ACC112 (cell line): ENCODE results near the gene CAPN11.

ENCODE experiments used
- H2AFZ ChIP-seq: fragments of 200-600 bp; sonication (generic); one replicate; pipeline ENCODE4 v1.6.0; 2017; ENCODE audit warnings: antibody characterized with exemption, low read length; ENCODE audit not compliant: unreplicated experiment
- H3K27ac ChIP-seq: fragments of 200-600 bp; sonication (generic); 2 replicates; pipeline ENCODE4 v1.5.1; 2014; ENCODE audit warnings: low read depth, mild to moderate bottlenecking, antibody characterized with exemption, low read length, moderate library complexity
- H3K27me3 ChIP-seq: fragments of 200-600 bp; sonication (generic); 2 replicates; pipeline ENCODE4 v1.6.1; 2014; ENCODE audit warnings: mild to moderate bottlenecking, antibody characterized with exemption, low read length, moderate library complexity, mixed read lengths; ENCODE audit not compliant: insufficient read depth
- H3K36me3 ChIP-seq: fragments of 200-600 bp; sonication (generic); 2 replicates; pipeline ENCODE4 v1.6.1; 2016; ENCODE audit warnings: mild to moderate bottlenecking, antibody characterized with exemption, low read length, moderate library complexity, mixed read lengths; ENCODE audit not compliant: insufficient read depth
- H3K4me1 ChIP-seq: fragments of 200-600 bp; sonication (generic); one replicate; pipeline ENCODE4 v1.6.1; 2016; ENCODE audit warnings: low read length, mixed read lengths; ENCODE audit not compliant: insufficient read depth, unreplicated experiment, control insufficient read depth
- H3K4me3 ChIP-seq: fragments of 200-600 bp; sonication (generic); 2 replicates; pipeline ENCODE4 v1.5.1; 2014; ENCODE audit warnings: mild to moderate bottlenecking, low read depth, low read length
- H3K79me2 ChIP-seq: fragments of 200-600 bp; sonication (generic); one replicate; pipeline ENCODE4 v1.6.0; 2016; ENCODE audit warnings: low read length; ENCODE audit not compliant: control insufficient read depth, unreplicated experiment, insufficient read depth

The CAPN11 gene

DNA sequence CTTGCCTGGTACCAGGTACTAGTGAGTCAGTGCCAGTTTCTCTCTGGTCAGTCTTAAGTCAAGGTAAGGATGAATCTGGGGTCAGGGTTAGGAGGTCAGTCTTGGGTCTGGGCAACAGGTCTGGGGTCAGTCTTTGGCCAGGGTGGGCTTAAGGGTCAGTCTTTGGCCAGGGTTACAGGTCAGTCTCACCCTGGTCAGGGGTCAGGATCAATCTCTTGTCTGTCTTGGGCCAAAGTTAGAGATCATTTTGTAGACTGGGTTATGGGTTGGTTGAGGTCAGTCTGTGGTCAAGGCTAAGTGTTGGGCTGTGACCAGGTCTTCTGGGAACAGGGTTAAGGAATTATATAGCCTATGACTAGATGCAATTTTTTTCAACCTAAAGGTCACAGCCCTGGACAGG, 12.8 kb upstream of the CAPN11 start:
- Histone ChIP-seq H3K36me3 (peaks cover 6% of the 10 kb centered on the region; the same call in 1 of the 2 replicates), H2AFZ (no peak overlapping the region), H3K79me2 (no peaks in the 10 kb centered on the region), H3K27me3 (no peaks in the 10 kb centered on the region), H3K27ac (no peak overlapping the region), H3K4me3 (no peak overlapping the region), H3K4me1 (no peaks in the 10 kb centered on the region)

DNA sequence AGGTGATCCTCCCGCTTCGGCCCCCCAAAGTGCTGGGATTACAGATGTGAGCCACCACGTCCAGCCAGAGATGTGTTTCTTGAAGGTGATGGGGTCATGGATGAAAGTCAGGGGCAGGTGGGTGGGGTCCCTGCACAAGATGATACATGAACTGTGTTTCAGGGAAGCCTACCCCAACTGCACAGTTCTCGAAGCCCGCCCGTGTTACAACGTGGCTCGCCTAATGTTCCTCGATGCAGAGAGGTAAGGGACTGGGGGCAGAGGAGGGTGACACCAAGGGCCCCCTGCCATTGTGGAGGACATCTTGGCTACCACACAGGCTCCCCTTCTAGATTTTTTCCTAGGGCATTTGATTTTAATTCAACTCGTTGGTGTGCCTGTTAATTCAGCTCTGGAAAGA, 11.9 kb upstream of the CAPN11 start:
- no peaks in the 10 kb centered on the region for H3K79me2 ChIP-seq
- no peak overlapping the region for H3K27ac ChIP-seq
- H3K36me3 ChIP-seq = peaks cover 6% of the 10 kb centered on the region; the same call in 1 of the 2 replicates
- H3K4me3 ChIP-seq = no peak overlapping the region
- no peak overlapping the region for H2AFZ ChIP-seq
- no peaks in the 10 kb centered on the region for H3K27me3 ChIP-seq
- no peaks in the 10 kb centered on the region for H3K4me1 ChIP-seq

DNA sequence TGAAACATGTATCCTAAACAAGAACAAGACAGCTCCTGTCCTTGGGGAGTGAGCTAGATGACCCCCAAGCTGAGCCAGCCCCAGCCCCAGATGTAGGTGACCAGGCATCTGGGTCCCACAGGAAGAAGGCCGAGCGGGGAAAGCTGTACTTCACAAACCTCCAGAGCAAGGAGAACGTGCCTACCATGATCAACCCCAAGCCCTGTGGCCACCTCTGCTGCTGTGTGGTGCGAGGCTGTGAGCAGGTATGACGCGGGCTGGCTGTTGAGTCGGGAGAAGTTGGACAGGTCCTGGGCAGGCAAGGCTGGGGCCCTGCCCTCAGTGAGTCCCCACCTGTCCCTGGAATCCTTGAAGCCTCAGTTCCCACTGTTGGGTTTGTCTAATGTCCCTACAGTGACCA, 11.4 kb upstream of the CAPN11 start:
- H3K4me3 ChIP-seq = no peak overlapping the region

DNA sequence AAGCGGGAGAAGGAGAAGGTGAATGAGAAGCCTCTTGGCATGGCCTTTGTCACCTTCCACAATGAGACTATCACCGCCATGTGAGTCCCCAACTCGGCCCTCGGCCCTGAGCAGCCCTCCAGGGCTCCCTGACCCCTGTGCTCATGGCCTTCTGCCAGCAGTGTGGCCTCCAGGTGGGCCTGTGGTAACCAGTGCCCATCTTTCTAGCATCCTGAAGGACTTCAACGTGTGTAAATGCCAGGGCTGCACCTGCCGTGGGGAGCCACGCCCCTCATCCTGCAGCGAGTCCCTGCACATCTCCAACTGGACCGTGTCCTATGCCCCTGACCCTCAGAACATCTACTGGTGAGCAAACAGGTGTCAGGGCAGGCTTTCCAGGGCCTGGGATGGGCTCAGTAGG, 10.3 kb upstream of the CAPN11 start:
- H3K36me3 ChIP-seq = peaks cover 6% of the 10 kb centered on the region; the same call in 1 of the 2 replicates
- no peaks in the 10 kb centered on the region for H3K27me3 ChIP-seq
- H2AFZ ChIP-seq = no peak overlapping the region
- H3K27ac ChIP-seq = no peak overlapping the region
- no peaks in the 10 kb centered on the region for H3K4me1 ChIP-seq
- H3K4me3 ChIP-seq = no peak overlapping the region
- H3K79me2 ChIP-seq = no peaks in the 10 kb centered on the region

More for the DNA sequence above, 11.4 kb upstream of the CAPN11 start:
- Histone ChIP-seq H3K4me1 (no peaks in the 10 kb centered on the region), H3K36me3 (peaks cover 6% of the 10 kb centered on the region; the same call in 1 of the 2 replicates), H3K79me2 (no peaks in the 10 kb centered on the region), H3K27ac (no peak overlapping the region), H3K27me3 (no peaks in the 10 kb centered on the region), H2AFZ (no peak overlapping the region)

DNA sequence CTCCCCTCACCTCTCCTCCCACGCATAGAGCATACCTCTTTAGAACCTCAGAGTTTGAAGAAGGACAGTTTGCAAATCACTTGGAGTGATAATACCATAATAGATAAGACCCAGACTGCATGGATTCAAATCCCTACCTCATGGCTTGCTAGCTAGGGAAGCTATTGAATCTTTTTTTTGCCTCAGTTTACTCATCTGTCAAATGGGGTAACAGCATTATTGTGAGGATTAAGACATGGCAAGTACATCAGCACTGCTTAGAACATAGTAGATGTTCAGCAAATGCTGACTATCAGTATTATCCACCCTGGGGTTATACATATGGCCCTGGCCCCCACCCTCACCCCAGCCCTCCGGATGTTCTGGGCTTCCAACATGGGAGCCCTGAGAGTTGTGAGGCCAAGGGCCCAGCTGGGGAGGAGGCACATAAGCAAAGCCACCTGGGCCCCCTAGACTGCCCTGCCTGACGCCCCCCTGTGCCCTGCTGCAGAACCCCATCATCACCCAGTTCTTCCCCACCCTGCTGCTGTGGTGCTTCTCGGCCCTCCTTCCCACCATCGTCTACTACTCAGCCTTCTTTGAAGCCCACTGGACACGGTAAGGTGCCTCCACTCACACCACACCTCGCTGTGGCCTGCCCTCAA, 9.1 kb upstream of the CAPN11 start:
- H2AFZ ChIP-seq = no peak overlapping the region
- H3K4me3 ChIP-seq = no peak overlapping the region
- no peak overlapping the region for H3K27ac ChIP-seq
- H3K79me2 ChIP-seq = no peaks in the 10 kb centered on the region
- no peaks in the 10 kb centered on the region for H3K4me1 ChIP-seq
- H3K36me3 ChIP-seq = peaks cover 6% of the 10 kb centered on the region; the same call in 1 of the 2 replicates
- H3K27me3 ChIP-seq = no peaks in the 10 kb centered on the region

DNA sequence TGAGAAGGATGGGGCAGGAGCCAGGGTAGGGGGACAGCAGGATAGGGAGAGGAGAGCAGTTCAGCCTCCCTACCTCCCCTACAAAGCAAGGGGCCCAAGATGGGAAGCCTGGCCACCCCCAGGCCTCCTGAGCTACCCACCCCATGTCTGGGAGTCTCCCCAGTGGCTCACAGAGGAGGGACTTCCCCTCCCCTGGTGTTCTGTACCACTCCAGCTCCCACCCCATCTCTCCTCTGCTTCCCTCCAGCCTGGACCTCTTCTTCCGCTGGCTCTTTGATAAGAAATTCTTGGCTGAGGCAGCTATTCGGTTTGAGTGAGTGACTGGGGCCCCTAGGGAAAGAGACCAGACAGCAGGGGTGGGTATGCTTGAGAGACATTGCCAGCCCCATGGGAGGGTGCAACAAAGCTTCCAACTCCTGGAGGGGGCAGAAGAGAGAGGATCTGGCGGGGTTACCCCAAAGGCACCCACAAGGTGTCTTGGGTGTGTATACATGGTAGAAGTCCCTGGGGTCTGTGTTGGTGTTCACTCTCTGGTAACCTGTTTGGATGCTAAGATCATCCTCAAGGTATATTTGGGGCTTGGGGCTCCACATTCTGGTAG, 8.2 kb upstream of the CAPN11 start:
- Histone ChIP-seq H2AFZ (no peak overlapping the region), H3K27me3 (no peaks in the 10 kb centered on the region), H3K4me3 (no peak overlapping the region), H3K4me1 (no peaks in the 10 kb centered on the region), H3K36me3 (peaks cover 6% of the 10 kb centered on the region; the same call in 1 of the 2 replicates), H3K27ac (no peak overlapping the region), H3K79me2 (no peaks in the 10 kb centered on the region)

DNA sequence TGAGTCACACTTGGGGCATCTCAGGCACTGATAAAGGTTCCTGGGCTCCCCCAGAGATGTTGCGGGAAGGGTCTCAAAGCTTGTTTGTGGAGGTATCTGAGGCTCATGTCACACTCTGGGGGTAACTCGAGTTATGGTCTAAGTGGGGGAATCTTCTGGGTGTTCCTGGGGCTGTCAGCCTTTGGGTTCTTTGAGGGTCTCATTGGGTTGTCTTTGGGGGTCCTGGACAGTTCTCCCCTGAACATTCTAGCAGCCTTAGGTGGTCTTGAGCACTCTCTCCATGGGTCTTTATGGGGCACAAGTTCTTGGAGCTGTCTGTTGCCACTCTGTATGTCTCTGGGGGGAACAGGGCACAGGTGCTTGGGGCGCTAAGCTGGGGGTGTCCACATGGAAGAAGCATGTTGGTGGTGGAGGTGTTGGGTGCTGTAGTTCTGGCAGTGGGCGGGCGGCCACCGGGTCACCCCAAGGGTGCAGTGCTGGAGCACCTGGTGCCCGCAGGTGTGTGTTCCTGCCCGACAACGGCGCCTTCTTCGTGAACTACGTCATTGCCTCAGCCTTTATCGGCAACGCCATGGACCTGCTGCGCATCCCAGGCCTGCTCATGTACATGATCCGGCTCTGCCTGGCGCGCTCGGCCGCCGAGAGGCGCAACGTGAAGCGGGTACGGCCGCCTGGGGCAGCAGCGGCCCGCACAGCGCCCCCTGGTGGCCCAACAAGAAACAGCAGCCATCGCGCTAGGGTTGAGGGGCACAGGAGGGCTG, 7.1 kb upstream of the CAPN11 start:
- Histone ChIP-seq H2AFZ (no peak overlapping the region), H3K4me3 (no peak overlapping the region), H3K79me2 (no peaks in the 10 kb centered on the region), H3K27ac (no peak overlapping the region), H3K27me3 (no peaks in the 10 kb centered on the region), H3K36me3 (peaks cover 6% of the 10 kb centered on the region; the same call in 1 of the 2 replicates), H3K4me1 (no peaks in the 10 kb centered on the region)

DNA sequence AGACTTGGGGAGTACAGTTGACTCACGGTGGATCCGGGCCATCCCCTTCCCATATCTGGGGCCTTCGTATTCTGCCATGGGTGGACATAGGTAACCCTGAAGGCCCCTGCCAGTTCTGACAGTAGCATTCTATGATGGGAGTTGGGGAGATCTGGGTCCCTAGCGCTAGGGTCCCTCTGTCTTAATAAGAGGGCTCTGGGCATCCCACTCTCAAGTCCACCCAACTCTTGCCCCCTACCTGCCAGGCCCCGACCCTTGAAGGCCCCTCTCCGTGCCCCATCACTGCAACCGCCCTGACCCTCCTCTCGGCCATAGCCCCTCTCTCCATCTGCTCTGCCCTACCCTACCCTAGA, 6.5 kb upstream of the CAPN11 start:
- Histone ChIP-seq H3K4me3 (no peak overlapping the region), H2AFZ (no peak overlapping the region), H3K27ac (no peak overlapping the region), H3K4me1 (no peaks in the 10 kb centered on the region), H3K79me2 (no peaks in the 10 kb centered on the region), H3K36me3 (peaks cover 6% of the 10 kb centered on the region; the same call in 1 of the 2 replicates), H3K27me3 (no peaks in the 10 kb centered on the region)

DNA sequence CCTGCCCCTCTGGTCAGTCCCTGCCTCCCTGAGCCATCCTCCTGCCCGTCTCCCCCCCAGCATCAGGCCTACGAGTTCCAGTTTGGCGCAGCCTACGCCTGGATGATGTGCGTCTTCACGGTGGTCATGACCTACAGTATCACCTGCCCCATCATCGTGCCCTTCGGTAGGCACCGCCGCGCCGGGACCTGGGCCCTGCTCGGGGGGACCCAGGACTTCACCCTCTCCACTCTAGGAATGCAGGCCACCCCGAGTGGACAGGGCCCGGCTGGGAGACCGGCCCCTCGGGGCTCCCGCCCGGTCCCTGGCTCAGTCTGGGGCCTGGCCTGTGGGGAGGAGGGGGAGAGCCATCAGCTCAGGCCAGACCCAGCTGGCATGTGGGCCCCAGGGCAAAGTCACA, 6.1 kb upstream of the CAPN11 start:
- no peaks in the 10 kb centered on the region for H3K4me1 ChIP-seq
- no peak overlapping the region for H3K27ac ChIP-seq
- H2AFZ ChIP-seq = no peak overlapping the region
- peaks cover 6% of the 10 kb centered on the region; the same call in 1 of the 2 replicates for H3K36me3 ChIP-seq
- no peaks in the 10 kb centered on the region for H3K79me2 ChIP-seq
- H3K27me3 ChIP-seq = no peaks in the 10 kb centered on the region
- H3K4me3 ChIP-seq = no peak overlapping the region

DNA sequence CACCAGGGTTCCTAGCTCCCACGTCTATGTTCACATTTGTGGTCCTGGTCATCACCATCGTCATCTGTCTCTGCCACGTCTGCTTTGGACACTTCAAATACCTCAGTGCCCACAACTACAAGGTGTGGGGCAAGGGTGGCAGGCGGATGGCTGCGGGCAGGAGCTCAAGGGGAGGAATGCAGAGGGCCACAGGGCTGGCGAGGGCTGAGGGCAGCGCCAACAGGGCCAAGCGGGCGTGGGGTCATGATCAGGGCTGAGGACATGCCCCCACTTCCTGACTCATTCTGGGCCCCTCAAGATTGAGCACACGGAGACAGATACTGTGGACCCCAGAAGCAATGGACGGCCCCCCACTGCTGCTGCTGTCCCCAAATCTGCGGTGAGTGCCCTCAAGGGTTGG, 4.6 kb upstream of the CAPN11 start:
- no peaks in the 10 kb centered on the region for H3K4me1 ChIP-seq
- H3K36me3 ChIP-seq = peaks cover 5% of the 10 kb centered on the region; the same call in 1 of the 2 replicates
- no peaks in the 10 kb centered on the region for H3K27me3 ChIP-seq
- H3K79me2 ChIP-seq = no peaks in the 10 kb centered on the region
- no peak overlapping the region for H2AFZ ChIP-seq
- no peak overlapping the region for H3K4me3 ChIP-seq
- no peak overlapping the region for H3K27ac ChIP-seq
